Ascending aorta (tissue), 2 donors: Measurements from ENCODE around the gene GLCE. TPM values are rescaled to one million over a fixed set of nuclear protein-coding genes. Genes with fewer than 3 reads are reported as not detected.

Experiments used
- DNase-seq, 2 donors: peaks; one replicate each; pipeline ENCODE4 v3.0.0-alpha.2; 2019; ENCODE audit warnings: low spot score in 2 of 2
- H3K27ac ChIP-seq, 2 donors: fragments of 200-600 bp; sonication (generic); one replicate each; pipeline ENCODE4 v1.5.1; 2016 to 2017; ENCODE audit warnings: mild to moderate bottlenecking in 1 of 2
- H3K27me3 ChIP-seq: fragments of 200-600 bp; sonication (generic); one replicate; pipeline ENCODE4 v1.5.1; 2017
- H3K36me3 ChIP-seq, 2 donors: fragments of 200-600 bp; sonication (generic); one replicate each; pipeline ENCODE4 v1.5.1; 2016
- H3K4me1 ChIP-seq, 2 donors: fragments of 200-600 bp; sonication (generic); one replicate each; pipeline ENCODE4 v1.5.1; 2016 to 2017; ENCODE audit warnings: mild to moderate bottlenecking in 1 of 2
- H3K4me3 ChIP-seq, 2 donors: fragments of 200-600 bp; sonication (generic); one replicate each; pipeline ENCODE4 v1.5.1; 2016 to 2017; ENCODE audit warnings: mild to moderate bottlenecking in 1 of 2
- H3K9me3 ChIP-seq, 2 donors: fragments of 200-600 bp; sonication (generic); one replicate each; pipeline ENCODE4 v1.5.1; 2016
- intact Hi-C: fragments of 100-400 bp; cut with DNase I; formaldehyde crosslinking; loops from one replicate; pipeline ENCODE4 v1.15.1; 2023
- total RNA-seq: library from RNA; depleted of rRNA; stranded (reverse); fragments of >200 nt; gene quantifications from one replicate; pipeline ENCODE4 v1.1.0, GENCODE V29; 2016
- TF ChIP-seq, protein P1 (sequence below), 3 experiments: fragments of 200-600 bp in 2 of 3; fragments of 450-650 bp in 1 of 3; sonication (generic) in 2 of 3; IDR thresholded peaks; one replicate each; pipeline ENCODE4 v1.5.1; 2016 to 2019; ENCODE audit warnings: antibody characterized with exemption in 3 of 3, mild to moderate bottlenecking in 1 of 3, moderate library complexity in 1 of 3

GLCE gene
- total RNA-seq, 1 donor from 2014 or later: 13.9 TPM

DNA sequence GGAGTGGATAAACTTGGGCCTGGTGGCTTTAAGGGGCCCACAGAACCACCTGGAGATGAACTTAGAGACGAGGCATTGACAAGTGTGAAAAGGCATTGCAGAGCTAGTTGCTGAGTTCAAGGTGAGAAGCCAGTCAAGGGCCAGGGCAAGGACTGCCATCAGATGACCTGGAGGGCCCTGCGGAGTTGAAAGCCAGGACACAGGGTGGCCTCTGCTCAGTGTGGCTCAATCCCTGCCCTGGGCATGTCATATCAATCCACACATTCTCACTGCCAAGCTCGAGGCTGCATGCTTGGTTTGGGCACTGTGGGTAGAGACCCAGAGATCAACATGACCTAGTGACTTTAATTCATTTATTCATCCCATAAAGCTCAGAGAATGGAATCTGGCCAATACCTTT is 147.5 kb downstream of the GLCE start:
- intact Hi-C loops: no loop called here

DNA sequence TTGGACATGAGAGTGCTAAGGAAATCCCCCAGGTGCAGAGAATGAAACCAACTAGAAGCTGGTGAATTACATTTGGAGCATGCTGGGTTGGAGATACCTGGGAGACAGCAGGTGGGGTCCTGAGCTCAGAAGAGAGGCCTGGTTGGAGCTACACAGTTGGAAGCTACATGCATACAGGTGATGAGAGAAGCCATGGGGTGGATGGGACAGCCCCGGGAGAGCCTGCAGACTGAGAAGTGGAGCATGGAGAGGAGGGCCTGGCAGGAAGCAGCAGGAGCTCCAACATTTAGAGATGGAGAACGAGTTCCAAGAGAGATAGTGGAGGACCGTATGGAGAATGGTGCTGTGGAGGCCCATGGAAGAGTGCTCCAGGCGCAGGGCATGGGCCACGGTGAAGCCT is 148.5 kb downstream of the GLCE start:
- Histone ChIP-seq H3K36me3 (no peaks in the 10 kb centered on the region), H3K4me3 (no peak overlapping the region), H3K9me3 (no peaks in the 10 kb centered on the region), H3K27me3 (no peaks in the 10 kb centered on the region), H3K27ac (no peak overlapping the region), H3K4me1 (no peaks in the 10 kb centered on the region)
- no peak for DNase-seq
- intact Hi-C loops: no loop called here
- TF ChIP-seq, protein P1, sequence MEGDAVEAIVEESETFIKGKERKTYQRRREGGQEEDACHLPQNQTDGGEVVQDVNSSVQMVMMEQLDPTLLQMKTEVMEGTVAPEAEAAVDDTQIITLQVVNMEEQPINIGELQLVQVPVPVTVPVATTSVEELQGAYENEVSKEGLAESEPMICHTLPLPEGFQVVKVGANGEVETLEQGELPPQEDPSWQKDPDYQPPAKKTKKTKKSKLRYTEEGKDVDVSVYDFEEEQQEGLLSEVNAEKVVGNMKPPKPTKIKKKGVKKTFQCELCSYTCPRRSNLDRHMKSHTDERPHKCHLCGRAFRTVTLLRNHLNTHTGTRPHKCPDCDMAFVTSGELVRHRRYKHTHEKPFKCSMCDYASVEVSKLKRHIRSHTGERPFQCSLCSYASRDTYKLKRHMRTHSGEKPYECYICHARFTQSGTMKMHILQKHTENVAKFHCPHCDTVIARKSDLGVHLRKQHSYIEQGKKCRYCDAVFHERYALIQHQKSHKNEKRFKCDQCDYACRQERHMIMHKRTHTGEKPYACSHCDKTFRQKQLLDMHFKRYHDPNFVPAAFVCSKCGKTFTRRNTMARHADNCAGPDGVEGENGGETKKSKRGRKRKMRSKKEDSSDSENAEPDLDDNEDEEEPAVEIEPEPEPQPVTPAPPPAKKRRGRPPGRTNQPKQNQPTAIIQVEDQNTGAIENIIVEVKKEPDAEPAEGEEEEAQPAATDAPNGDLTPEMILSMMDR (IDR thresholded peaks at IDR 0.05): no peak

More for the DNA sequence above, 147.5 kb downstream of the GLCE start:
- TF ChIP-seq, protein P1 (IDR thresholded peaks at IDR 0.05): no peak
- Histone ChIP-seq H3K36me3 (no peaks in the 10 kb centered on the region), H3K27ac (no peak overlapping the region), H3K4me1 (no peaks in the 10 kb centered on the region), H3K4me3 (no peak overlapping the region), H3K27me3 (no peaks in the 10 kb centered on the region), H3K9me3 (no peaks in the 10 kb centered on the region)
- DNase-seq: no peak

DNA sequence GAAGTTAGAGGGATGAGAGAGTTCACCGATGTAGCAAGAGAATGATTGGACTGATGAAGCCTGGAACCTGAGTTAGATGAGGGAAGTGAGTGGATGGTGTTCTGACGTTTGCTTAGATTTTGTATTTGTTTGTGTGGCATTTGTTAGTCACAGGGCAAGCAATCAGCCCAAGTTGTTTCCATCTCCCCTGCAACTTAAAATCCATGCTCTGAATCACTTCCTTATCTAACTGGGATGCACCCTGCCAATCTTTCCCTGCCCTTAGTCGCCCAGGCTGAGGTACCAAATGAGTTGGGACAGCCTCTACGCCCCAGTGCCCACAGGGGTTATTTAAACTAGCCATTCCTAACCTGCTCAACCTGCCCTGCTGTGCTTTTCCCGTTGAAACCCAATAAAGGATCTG is 150.9 kb downstream of the GLCE start:
- H3K27ac ChIP-seq: no peak overlapping the region
- no peak for DNase-seq

DNA sequence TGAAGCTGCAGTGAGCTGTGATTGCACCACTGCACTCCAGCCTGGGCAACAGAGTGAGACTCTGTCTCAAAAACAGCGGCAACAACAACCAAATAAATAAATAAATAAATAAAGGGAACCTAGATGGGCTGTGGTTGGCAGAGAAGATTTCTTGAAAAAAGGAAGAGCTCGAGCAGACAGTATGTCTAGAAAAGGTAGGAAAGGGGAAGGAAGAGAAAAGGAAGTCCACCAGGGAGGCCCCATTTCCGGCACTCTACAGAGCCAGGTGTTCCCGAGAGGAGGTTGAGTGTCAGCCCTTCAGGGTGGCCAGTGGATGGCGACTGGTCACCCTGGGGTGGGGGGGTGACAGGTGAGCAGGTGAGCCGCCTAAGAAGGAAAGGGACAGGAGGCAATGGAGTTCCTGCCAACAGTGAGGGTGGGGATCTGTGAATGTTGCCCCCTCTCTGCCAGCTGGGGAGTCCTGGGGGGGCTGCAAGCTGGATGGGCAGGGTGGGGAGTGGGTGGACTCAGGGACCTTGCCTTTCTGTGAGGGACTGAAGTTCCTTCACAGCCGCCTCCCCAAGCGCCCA is 153.1 kb downstream of the GLCE start:
- Histone ChIP-seq H3K27me3 (no peaks in the 10 kb centered on the region), H3K27ac (no peak overlapping the region), H3K4me3 (no peak overlapping the region), H3K9me3 (no peaks in the 10 kb centered on the region), H3K36me3 (no peaks in the 10 kb centered on the region), H3K4me1 (no peaks in the 10 kb centered on the region)
- intact Hi-C loops: no loop called here
- no peak for DNase-seq
- TF ChIP-seq, protein P1 (IDR thresholded peaks at IDR 0.05): no peak

More for the DNA sequence above, 150.9 kb downstream of the GLCE start:
- intact Hi-C loops: no loop called here
- Histone ChIP-seq H3K36me3 (no peaks in the 10 kb centered on the region), H3K4me1 (no peaks in the 10 kb centered on the region), H3K4me3 (no peak overlapping the region), H3K9me3 (no peaks in the 10 kb centered on the region), H3K27me3 (no peaks in the 10 kb centered on the region)
- TF ChIP-seq, protein P1 (IDR thresholded peaks at IDR 0.05): no peak

DNA sequence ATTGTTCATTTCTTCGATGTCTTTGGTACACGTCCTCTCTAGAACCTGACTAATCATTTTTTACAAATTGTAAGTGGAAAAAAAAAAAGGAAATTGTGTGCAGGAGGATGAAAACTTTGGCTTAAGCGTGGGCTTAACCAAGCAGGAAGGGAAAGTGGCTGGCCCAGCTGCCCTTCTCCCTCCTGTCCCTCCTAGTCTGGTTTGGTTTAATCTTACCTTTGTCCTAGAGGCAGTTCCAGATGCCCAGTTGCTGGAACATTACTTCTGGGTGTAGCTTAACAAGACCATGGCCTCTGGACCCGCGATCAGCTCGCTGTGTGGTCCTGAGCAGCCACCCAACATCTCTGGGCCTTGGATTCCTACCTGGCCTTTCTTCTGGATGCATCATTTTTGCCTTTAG is 153.7 kb downstream of the GLCE start:
- H3K27ac ChIP-seq: no peak overlapping the region
- H3K9me3 ChIP-seq: no peaks in the 10 kb centered on the region
- no peak overlapping the region for H3K4me3 ChIP-seq
- no peaks in the 10 kb centered on the region for H3K4me1 ChIP-seq
- TF ChIP-seq, protein P1 (IDR thresholded peaks at IDR 0.05): no peak
- intact Hi-C loops: no loop called here
- H3K36me3 ChIP-seq: no peaks in the 10 kb centered on the region
- H3K27me3 ChIP-seq: no peaks in the 10 kb centered on the region
- no peak for DNase-seq

DNA sequence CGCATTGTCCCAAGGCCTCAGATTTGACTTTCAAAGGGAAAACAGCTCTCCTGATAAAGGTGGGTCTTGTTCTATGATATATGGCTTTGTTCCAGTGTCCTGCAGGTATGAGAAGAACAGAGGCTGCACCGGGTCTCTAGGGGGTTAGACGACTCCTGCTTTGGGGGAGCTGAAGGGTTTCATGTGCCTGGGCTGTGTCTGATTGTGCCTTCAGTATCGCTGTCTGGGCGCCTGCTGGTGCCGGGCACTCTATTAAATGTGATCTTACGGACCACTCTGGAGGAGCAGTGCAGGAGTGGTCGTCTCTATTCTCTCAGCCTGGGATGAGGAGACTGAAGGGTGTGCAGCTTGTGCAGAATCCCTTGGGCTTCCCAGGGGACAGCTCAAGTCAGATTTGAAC is 154.3 kb downstream of the GLCE start:
- Histone ChIP-seq H3K4me3 (no peak overlapping the region), H3K36me3 (no peaks in the 10 kb centered on the region), H3K27ac (no peak overlapping the region), H3K4me1 (no peaks in the 10 kb centered on the region), H3K27me3 (no peaks in the 10 kb centered on the region), H3K9me3 (no peaks in the 10 kb centered on the region)
- intact Hi-C loops: no loop called here
- DNase-seq: no peak
- TF ChIP-seq, protein P1 (IDR thresholded peaks at IDR 0.05): no peak
